ENCODE results near the gene WFDC5.
"Not testable (repeated sequence)": the region's sequence is repeated elsewhere in the genome, so short reads cannot be mapped to it uniquely, and the experiment has no call there.

The WFDC5 gene, protein sequence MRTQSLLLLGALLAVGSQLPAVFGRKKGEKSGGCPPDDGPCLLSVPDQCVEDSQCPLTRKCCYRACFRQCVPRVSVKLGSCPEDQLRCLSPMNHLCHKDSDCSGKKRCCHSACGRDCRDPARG

DNA sequence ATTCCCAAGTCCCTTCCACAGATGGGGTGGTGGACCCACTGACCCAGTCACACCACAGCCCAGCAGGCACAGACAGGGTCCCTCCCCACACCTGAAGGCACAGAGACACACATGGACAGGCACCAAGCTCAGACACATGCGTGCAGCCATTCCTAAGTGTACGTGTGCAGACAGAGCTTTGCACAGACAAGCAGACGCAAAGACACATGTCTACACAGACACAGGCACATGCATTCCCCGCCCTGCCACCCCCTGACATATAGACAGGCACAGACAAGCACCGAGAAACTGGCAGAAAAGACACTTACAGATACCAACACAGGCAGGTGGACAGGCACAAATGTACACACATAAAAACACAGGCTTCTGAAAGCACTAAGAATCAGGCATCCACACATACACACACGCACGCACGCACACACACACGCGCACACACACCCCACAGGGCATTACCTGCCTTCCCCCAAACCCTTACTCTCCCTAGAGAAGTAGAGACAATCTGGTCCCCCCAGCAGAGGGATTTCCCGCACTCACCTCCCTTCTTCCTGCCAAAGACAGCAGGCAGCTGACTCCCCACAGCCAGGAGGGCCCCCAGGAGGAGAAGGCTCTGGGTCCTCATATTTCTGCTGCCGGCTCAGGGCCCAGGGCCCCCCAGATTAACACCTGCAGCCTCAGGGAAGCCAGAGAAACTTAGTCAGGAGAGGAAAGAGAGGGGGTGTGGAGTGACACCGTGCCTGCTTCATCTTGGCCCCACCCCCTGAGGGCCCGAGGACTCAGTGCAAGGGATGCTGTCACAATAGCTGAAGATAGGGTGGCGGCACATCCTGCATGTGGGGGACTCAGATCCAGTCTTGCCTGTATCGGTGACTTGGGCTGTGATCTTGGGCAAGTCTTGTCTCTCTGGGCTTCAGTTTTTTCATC is at the start of gene WFDC5:
WFDC5 (minus strand) TSS at position 710 of the 921 bp plus-strand sequence; CDS start at position 619, 91 bp downstream.
- no peaks in the 10 kb centered on the region for H3K36me3 ChIP-seq (replicated peaks)
- in situ Hi-C loops (cut with HindIII; ENCODE audit: low pct_ligation_motif_present, low sequenced_read_pairs) = no loop called here
- TF ChIP-seq, protein P1, sequence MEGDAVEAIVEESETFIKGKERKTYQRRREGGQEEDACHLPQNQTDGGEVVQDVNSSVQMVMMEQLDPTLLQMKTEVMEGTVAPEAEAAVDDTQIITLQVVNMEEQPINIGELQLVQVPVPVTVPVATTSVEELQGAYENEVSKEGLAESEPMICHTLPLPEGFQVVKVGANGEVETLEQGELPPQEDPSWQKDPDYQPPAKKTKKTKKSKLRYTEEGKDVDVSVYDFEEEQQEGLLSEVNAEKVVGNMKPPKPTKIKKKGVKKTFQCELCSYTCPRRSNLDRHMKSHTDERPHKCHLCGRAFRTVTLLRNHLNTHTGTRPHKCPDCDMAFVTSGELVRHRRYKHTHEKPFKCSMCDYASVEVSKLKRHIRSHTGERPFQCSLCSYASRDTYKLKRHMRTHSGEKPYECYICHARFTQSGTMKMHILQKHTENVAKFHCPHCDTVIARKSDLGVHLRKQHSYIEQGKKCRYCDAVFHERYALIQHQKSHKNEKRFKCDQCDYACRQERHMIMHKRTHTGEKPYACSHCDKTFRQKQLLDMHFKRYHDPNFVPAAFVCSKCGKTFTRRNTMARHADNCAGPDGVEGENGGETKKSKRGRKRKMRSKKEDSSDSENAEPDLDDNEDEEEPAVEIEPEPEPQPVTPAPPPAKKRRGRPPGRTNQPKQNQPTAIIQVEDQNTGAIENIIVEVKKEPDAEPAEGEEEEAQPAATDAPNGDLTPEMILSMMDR (IDR thresholded peaks at IDR 0.05; ENCODE audit: low read depth, low read length, missing control alignments) = no peak
- H3K4me3 ChIP-seq (ENCODE audit: low read depth, low read length) = no peak within 1 kb of the TSS
- DNase-seq = no peak
- no peak within 1 kb of the TSS for H3K27ac ChIP-seq
- no peaks in the 10 kb centered on the region for H3K27me3 ChIP-seq (replicated peaks)

DNA sequence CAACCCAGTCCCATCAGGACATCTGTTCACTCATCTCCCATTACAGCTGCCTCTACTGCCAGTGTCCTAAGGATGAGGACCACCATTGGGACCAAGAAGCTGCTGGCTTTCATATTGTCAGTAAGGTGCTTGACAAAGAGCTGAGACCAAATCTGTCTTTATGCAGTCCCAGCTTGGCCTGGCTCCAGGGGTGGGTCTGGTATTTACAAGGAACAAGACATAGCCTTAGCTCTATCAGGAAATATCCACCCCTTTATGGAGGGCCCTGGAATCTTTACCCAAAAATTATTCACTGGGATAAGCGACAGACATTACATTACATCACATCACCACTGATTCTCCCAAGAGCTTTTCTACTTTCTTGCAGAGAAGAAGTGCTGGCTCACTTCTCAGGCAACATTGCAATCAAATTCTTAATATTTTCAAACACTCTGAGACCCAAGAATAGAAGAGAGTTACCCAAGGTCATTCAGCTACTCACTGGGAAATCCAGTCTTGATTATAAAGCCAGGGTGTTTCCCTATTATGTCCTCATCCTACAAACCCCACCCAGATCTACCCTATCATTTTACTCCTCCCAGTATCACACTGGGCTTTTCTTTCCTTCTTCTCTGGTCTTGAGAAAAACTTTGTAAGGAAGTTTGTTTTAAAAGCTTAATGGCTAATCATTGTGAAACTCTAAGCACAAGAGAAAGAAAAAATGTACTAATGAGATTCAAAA is 48.3 kb upstream of the WFDC5 start:
- Histone ChIP-seq H3K27ac (no peak overlapping the region), H3K4me3 (ENCODE audit: low read depth, low read length) (no peak overlapping the region), H3K36me3 (replicated peaks) (no peaks in the 10 kb centered on the region), H3K27me3 (replicated peaks) (no peaks in the 10 kb centered on the region)
- no peak for DNase-seq
- in situ Hi-C loops (cut with HindIII; ENCODE audit: low pct_ligation_motif_present, low sequenced_read_pairs) = no loop called here
- TF ChIP-seq, protein P1 (IDR thresholded peaks at IDR 0.05; ENCODE audit: low read depth, low read length, missing control alignments) = no peak

DNA sequence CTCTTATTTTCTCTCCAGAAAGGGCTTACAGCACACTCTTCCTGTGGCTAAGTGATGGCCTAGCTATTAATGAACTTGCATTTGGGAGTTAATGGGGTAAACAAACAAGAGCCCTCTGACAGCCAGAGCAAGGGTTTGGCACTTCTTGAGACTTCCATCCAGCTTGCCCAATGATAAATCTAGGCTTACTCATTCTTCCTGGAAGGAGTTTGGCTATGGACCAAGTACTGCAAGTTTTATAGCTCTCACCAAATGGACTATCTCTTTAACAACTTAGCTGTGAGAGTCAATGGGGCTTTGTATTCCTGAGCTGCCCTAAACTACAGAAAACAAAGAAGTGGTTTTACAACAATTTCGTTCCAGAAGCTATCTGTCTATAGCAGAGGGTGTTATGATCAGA is 43.0 kb upstream of the WFDC5 start:
- Histone ChIP-seq H3K27ac (no peak overlapping the region), H3K4me3 (ENCODE audit: low read depth, low read length) (no peak overlapping the region), H3K27me3 (replicated peaks) (no peaks in the 10 kb centered on the region), H3K36me3 (replicated peaks) (no peaks in the 10 kb centered on the region)
- TF ChIP-seq, protein P1 (IDR thresholded peaks at IDR 0.05; ENCODE audit: low read depth, low read length, missing control alignments) = no peak
- in situ Hi-C loops (cut with HindIII; ENCODE audit: low pct_ligation_motif_present, low sequenced_read_pairs) = no loop called here
- peak; percentile 24 for DNase-seq

DNA sequence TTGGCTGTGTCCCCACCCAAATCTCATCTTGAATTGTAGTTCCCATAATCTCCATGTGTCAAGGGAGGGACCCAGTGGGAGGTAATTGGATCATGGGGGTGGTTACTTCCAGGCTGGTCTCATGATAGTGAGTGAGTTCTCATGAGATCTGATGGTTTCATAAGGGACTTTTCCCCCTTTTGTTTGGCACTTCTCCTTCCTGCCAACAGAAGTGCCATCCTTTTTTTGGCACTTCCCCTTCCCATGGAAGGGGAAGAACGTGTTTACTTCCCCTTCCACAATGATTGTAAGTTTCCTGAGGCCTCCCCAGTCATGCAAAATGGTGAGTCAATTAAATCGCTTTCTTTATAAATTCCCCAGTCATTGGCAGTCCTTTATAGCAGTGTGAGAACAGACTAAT is 41.7 kb upstream of the WFDC5 start:
- Histone ChIP-seq H3K4me3 (ENCODE audit: low read depth, low read length) (no peak overlapping the region), H3K36me3 (replicated peaks) (no peaks in the 10 kb centered on the region), H3K27me3 (replicated peaks) (no peaks in the 10 kb centered on the region), H3K27ac (no peak overlapping the region)
- in situ Hi-C loops (cut with HindIII; ENCODE audit: low pct_ligation_motif_present, low sequenced_read_pairs) = no loop called here
- DNase-seq = no peak
- TF ChIP-seq, protein P1 (IDR thresholded peaks at IDR 0.05; ENCODE audit: low read depth, low read length, missing control alignments) = no peak

DNA sequence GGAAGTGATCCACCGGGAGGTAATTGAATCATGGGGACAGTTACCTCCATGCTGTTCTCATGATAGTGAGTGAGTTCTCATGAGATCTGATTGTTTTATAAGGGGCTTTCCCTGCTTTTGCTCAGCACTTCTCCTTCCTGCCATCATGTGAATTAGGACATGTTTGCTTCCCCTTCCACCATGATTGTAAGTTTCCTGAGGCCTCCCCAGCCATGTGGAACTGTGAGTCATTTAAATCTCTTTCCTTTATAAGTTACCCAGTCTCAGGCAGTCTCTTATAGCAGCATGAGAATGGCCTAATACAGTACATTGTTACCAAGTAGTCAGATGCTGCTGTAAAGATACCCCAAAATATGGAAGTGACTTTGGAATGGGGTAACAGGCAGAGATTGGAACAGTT is 39.8 kb upstream of the WFDC5 start:
- H3K27ac ChIP-seq; H3K36me3 ChIP-seq (replicated peaks); H3K27me3 ChIP-seq (replicated peaks); H3K4me3 ChIP-seq (ENCODE audit: low read depth, low read length); in situ Hi-C loops (cut with HindIII; ENCODE audit: low pct_ligation_motif_present, low sequenced_read_pairs); DNase-seq: not testable (repeated sequence)

DNA sequence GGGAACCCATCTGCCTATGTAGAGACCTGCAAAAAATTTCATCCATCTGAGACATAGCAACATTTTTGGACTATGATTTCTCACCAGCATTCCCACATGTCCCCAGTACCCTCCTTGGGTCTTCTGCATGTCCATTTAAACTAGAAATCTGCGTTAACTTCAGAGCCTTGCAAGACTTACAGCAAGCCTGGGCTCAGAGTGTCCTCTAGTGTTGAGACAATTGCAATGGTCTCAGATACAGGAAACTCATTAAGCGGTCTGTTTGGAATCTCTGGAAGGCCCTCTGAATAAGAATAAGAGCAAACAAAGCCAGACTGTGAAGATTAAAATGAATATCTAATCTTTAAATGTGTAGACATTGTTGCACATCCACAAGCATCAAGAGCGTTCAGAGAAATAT is 39.2 kb upstream of the WFDC5 start:
- DNase-seq = no peak
- TF ChIP-seq, protein P1 (IDR thresholded peaks at IDR 0.05; ENCODE audit: low read depth, low read length, missing control alignments) = peak; percentile 16
- in situ Hi-C loops (cut with HindIII; ENCODE audit: low pct_ligation_motif_present, low sequenced_read_pairs) = no loop called here
- Histone ChIP-seq H3K4me3 (ENCODE audit: low read depth, low read length) (no peak overlapping the region), H3K27ac (no peak overlapping the region), H3K27me3 (replicated peaks) (no peaks in the 10 kb centered on the region), H3K36me3 (replicated peaks) (no peaks in the 10 kb centered on the region)

Measured in brain microvascular endothelial cell (primary cell).